NOMO-1 (cell line): ENCODE measurements around the gene NUCB1.
"Not testable (repeated sequence)": the region's sequence is repeated elsewhere in the genome, so short reads cannot be mapped to it uniquely, and the experiment has no call there.

Experiments used
- DNase-seq, 2 experiments: peaks; one replicate each; lab custom pipeline; 2025; ENCODE audit not compliant: unreplicated experiment in 2 of 2; lab: John Stamatoyannopoulos, UW

NUCB1 gene

GRCh38 chr19:48900477-48901406 is 630 bp downstream of the NUCB1 start:
- peak; percentile 26 to 29 for DNase-seq

- DNase-seq, result not testable (repeated sequence)
These were observed 2.2 kb downstream of the NUCB1 start for GRCh38 chr19:48902291-48902690.

- not testable (repeated sequence) for DNase-seq
These were observed 3.7 kb downstream of the NUCB1 start for GRCh38 chr19:48903788-48904187.

- DNase-seq, result no peak
These were observed 5.6 kb downstream of the NUCB1 start for GRCh38 chr19:48905664-48906063.

- DNase-seq, result no peak
These were observed 6.2 kb downstream of the NUCB1 start for GRCh38 chr19:48906324-48906723.

- DNase-seq, result no peak
These were observed 7.6 kb downstream of the NUCB1 start for GRCh38 chr19:48907671-48908070.

- DNase-seq, result not testable (repeated sequence)
These were observed 9.4 kb downstream of the NUCB1 start for GRCh38 chr19:48909424-48910077.

GRCh38 chr19:48910803-48911202 is 10.7 kb downstream of the NUCB1 start:
- DNase-seq, result no peak

- peak; percentile 4 to 6 for DNase-seq
These were observed 13.2 kb downstream of the NUCB1 start for GRCh38 chr19:48913114-48913889.

- DNase-seq, result no peak
These were observed 14.1 kb downstream of the NUCB1 start for GRCh38 chr19:48914181-48914580.

- DNase-seq, result no peak
These were observed 15.6 kb downstream of the NUCB1 start for GRCh38 chr19:48915757-48916156.

GRCh38 chr19:48918071-48918470 is 18.0 kb downstream of the NUCB1 start:
- no peak for DNase-seq

GRCh38 chr19:48918801-48919247 is 18.7 kb downstream of the NUCB1 start:
- peak in 1 of 2 experiments; percentile 5 for DNase-seq

- DNase-seq, result not testable (repeated sequence)
These were observed 19.2 kb downstream of the NUCB1 start for GRCh38 chr19:48919271-48919670.

GRCh38 chr19:48920949-48921348 is 20.8 kb downstream of the NUCB1 start:
- DNase-seq, result no peak

GRCh38 chr19:48921721-48922500 is 21.8 kb downstream of the NUCB1 start:
- no peak for DNase-seq

- no peak for DNase-seq
These were observed 22.7 kb downstream of the NUCB1 start for GRCh38 chr19:48922548-48923490.

GRCh38 chr19:48925240-48925843 is 25.2 kb downstream of the NUCB1 start:
- no peak for DNase-seq

GRCh38 chr19:48925890-48926289 is 25.8 kb downstream of the NUCB1 start:
- not testable (repeated sequence) for DNase-seq
